NB4 (cell line): Measurements from ENCODE around the gene CXCL12.

ENCODE experiments used
- DNase-seq: peaks from one replicate; pipeline ENCODE4 v3.0.0; 2010; ENCODE audit warnings: low read depth
- H3K4me3 ChIP-seq: one replicate; pipeline ENCODE4 v1.5.1; 2011; ENCODE audit warnings: mild to moderate bottlenecking, low read depth, low read length, moderate library complexity
- CTCF ChIP-seq: IDR thresholded peaks from one replicate; pipeline ENCODE4 v1.5.1; 2012; ENCODE audit warnings: low read depth, low read length
- MAX ChIP-seq: IDR thresholded peaks from 2 replicates; pipeline ENCODE4 v1.6.1; 2011; ENCODE audit warnings: low read depth, low read length
- MYC ChIP-seq: IDR thresholded peaks from 2 replicates; pipeline ENCODE4 v1.6.1; 2011; ENCODE audit warnings: low read depth, low read length
- POLR2A ChIP-seq: IDR thresholded peaks from 2 replicates; pipeline ENCODE4 v1.6.1; 2011; ENCODE audit warnings: mild to moderate bottlenecking; ENCODE audit not compliant: insufficient read length; ENCODE audit errors: extremely low read depth

Gene CXCL12

GRCh38 chr10:44390585-44391072 lies 5.7 kb upstream of the CXCL12 start:
- TF ChIP-seq POLR2A (no peak), MAX (no peak), CTCF (no peak), MYC (no peak)
- no peak overlapping the region for H3K4me3 ChIP-seq
- no peak for DNase-seq

- no peak for TF ChIP-seq MAX
- no peak for TF ChIP-seq MYC
- TF ChIP-seq POLR2A: no peak
- TF ChIP-seq CTCF: no peak
- H3K4me3 ChIP-seq: no peak overlapping the region
- DNase-seq: no peak
Measured at GRCh38 chr10:44389556-44389955, 4.7 kb upstream of the CXCL12 start.

GRCh38 chr10:44389150-44389549 lies 4.3 kb upstream of the CXCL12 start:
- DNase-seq: no peak
- TF ChIP-seq MYC (no peak), CTCF (no peak), POLR2A (no peak), MAX (no peak)
- H3K4me3 ChIP-seq: no peak overlapping the region

- no peak for TF ChIP-seq POLR2A
- no peak for TF ChIP-seq MAX
- no peak for TF ChIP-seq CTCF
- no peak for DNase-seq
- no peak overlapping the region for H3K4me3 ChIP-seq
Measured at GRCh38 chr10:44388641-44389040, 3.7 kb upstream of the CXCL12 start.

- no peak for DNase-seq
- no peak overlapping the region for H3K4me3 ChIP-seq
- TF ChIP-seq POLR2A (no peak), CTCF (no peak)
Measured at GRCh38 chr10:44387853-44388251, 3.0 kb upstream of the CXCL12 start.

GRCh38 chr10:44386546-44387052 lies 1.7 kb upstream of the CXCL12 start:
- no peak overlapping the region for H3K4me3 ChIP-seq
- DNase-seq: peak; percentile 63
- TF ChIP-seq MAX (no peak), CTCF (peak; percentile 83)
